NCI-H774 (cell line): ENCODE data around the gene QPCT.
"Not testable (repeated sequence)": the region's sequence is repeated elsewhere in the genome, so short reads cannot be mapped to it uniquely, and the experiment has no call there.

Source experiments
- DNase-seq: peaks from one replicate; lab custom pipeline; 2025; lab: John Stamatoyannopoulos, UW

QPCT gene

DNA sequence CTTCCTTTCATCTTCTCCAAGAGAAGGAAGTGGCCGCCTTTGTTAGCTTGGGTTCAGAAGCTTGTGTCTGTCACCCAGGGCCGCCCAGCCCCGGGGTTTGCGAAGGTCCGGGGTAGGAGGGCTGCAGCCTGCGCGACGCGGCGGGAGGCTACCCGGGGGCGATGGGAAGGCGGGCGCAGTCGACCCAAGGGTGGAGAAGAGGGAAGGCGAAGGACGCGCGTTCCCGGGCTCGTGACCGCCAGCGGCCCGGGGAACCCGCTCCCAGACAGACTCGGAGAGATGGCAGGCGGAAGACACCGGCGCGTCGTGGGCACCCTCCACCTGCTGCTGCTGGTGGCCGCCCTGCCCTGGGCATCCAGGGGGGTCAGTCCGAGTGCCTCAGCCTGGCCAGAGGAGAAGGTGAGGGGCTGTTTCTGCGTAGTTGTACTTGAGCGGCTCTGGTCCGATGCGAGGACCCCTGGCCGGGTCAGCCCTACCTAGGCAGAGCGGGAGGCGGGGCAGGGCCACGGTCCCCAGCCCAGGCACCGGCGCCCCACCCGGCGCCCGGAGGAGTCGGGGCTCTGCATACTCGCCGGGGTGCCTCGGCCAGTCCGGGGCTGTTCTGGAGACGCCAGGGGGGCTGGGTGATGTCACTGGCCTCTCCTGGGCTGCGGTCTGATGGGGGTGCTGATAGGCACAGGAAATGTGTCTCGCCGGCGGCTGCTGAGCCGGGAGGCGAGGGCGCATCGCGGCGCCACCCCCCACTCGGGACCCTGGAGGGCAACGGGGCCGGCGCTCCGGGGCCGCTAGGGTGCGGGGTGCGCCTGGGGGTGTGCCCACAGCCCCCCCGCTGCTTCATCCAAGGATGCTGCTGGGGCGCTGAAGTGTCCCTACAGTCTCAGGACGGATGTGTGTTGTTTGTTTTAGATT lies at the start of gene QPCT:
Gene QPCT (plus strand): TSS at position 178 of the 909 bp plus-strand sequence. CDS start 102 bp downstream, at position 280.
- peak; percentile 39 for DNase-seq

DNA sequence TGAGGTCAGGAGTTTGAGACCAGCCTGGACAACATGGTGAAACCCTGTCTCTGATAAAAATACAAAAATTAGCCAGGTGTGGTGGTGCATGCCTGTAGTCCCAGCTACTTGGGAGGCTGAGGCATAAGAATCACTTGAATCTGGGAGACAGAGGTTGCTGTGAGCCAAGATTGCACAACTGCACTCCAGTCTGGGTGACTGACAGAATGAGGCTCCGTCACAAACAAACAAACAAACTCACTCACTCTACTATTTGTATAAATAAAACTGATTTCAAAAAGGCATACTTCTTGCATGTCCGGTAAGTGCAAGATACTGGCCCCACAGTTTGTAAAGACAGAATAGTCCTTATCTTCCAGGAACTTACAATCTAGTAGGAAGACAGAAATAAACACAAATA lies 49.6 kb upstream of the QPCT start:
- DNase-seq, result not testable (repeated sequence)

DNA sequence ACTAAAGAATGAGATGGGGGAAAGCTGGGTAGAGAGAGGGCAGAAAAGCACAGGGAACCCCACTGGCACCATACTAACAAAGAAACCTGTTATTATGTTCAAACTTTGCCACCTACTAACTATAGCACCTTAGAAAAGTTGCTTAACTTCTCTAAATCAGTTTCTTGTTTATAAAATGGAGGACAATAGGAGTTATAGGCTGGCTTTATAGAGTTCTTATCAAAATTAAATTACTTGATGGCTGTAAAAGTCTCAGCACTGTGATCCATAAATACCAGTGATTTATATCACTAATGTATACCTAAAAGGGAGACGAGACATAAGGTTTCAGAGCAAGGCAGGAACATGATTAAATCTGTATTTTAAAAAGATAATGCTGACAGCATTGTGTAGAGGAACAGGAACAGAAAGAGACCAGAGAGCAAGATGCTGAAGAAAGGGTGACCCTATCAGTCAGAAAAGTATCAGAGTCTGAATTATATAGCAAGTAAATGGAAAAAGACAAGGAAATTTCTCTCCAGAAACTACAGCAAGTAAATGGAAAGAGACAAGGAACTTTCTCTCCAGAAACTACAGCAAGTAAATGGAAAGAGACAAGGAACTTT lies 48.9 kb upstream of the QPCT start:
- no peak for DNase-seq

DNA sequence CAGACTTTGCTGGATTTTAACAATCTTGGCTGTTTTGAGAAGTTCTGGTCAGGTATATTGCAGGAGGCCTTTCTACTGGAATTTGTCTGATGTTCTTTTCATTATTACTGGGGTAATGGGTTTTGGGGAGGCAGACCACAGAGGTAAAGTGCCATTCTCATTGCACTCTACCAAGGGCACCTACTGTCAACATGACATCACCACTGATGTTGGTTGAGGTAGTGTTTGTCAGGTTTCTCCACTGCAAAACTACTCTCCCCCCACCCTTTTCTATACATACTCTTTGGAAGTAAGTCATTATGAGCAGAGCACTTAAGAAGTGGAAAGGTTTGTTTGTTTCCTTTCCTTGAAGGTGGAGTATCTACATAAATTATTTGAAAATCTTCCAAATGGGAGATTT lies 46.8 kb upstream of the QPCT start:
- DNase-seq, result no peak

DNA sequence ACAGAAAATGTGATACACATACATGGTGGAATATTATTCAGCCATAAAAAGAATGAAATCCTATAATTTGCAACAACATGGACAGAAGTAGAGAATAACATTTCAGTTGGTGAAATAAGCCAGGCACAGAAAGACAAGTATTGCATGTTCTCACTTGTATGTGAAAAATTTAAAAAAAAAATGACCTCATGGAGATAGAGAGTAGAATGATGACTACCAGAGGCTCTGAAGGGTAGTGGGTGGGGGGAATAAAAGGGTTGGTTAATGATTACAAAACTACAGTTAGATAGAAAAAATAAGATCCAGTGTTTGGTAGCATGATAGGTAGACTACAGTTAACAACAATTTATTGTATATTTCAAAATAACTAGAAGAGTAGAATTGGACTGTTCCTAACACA lies 44.3 kb upstream of the QPCT start:
- no peak for DNase-seq

DNA sequence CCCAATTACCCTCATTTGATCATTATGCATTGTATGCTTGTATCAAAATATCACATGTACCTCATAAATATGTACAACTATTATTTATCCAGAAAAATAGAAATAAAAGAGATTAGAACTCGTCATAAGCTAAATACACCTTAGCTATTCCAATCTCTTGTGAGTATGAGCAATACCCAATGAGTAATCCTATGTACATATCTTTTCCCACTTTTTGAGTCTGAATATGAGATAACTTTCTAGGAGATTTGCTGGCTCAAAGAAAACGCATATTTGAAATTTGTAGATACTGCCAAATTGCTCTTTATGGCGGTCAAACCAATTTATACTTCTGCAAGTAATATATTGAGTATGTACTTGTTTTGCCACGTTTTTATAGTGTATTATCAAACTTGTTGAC lies 43.9 kb upstream of the QPCT start:
- DNase-seq, result no peak

DNA sequence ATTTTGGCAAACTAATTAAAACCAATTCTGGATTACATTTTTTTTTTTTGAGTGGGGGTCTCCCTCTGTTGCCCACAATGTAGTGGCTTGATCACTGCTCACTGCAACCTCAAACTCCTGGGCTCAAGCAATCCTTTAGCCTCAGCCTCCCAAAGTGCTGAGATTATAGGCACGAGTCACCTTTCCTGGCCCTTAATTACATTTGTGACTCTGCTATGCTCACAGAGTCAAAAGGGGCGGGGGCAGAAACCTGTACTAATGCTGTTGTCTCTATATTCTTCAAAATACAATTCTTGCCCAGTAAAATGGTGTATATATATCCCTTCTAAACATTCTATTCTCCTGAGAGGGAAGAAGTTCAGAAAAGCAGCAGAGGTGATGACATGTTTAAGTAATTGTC lies 43.0 kb upstream of the QPCT start:
- DNase-seq, result no peak

DNA sequence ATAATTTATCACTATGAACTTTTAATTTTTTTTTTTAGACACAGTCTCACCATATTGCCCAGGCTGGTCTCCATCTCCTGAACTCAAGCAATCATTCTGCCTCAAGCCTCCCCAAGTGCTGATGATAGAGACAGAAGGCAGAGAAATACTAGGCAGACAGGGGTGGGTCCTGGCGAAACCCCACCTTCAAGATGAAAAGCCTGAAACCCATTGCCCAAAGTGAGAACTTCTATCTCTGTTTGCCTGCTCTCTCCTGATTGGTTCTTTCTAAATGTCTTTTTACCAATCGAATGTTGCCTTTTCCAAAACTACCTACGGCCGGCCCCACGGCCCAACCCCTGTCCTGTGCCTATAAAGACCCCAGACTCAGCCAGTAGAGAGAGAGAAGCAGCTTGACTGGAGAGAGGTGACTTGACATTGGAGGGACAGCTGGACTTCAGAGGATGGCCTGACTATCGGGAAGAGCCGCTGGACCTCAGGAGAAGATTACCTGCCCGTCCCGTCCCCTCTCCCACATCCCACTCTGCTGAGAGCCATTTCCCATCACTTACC lies 41.7 kb upstream of the QPCT start:
- DNase-seq, result no peak

DNA sequence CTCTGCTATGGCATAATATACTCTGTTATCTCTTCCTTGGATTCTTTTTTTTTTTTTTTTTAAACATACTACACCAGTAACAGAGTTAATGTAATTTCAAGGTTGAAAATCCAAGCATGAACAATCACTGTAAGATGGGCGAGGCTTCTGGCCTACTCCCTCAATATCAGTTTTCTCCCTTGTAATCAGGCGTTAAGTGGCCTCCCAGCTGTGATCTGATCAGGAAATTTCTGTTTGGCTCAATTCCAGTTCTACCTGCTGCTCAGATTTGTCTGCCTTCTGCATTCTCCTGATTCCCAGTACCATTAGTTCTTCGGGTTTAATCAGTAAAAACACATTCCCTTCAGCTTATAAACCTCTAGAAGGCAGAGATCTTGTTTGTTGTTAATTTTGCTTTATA lies 38.4 kb upstream of the QPCT start:
- no peak for DNase-seq

DNA sequence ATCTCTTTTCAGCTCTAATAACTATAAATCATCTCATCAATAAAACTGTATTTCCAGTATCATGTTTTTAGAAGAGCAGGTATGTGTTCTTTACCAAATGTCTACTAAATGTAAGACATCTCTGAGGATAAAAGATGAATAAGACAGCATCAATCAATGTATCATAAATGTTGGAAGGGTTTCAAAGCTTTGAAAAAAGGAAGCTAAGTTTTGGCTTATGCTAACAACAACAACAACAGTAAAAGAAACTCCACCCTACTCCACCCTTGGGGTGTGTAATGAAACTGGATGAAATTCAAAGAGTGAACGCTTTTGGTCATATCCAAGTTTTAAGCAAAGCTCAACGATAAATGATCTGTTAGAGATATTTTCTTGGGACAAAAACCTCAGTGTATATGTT lies 36.9 kb upstream of the QPCT start:
- no peak for DNase-seq

DNA sequence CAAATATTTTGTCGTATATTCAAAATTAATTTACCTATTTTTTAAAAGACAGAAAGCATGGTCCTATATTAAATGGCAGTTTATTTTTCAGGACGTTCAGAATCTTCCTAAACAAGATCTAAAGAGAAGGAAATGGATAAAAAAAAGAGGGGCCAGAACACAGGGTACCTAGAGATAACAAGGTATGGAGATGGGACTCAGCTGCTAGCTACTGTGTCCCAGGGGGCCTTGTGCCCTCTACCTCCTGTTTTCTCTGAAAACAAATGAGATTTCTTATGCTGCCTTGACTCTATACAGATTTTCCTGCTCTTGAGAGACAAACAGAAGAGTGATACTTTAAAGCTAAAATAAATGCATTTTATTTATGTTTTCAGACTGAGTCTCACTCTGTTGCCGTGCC lies 29.1 kb upstream of the QPCT start:
- no peak for DNase-seq

DNA sequence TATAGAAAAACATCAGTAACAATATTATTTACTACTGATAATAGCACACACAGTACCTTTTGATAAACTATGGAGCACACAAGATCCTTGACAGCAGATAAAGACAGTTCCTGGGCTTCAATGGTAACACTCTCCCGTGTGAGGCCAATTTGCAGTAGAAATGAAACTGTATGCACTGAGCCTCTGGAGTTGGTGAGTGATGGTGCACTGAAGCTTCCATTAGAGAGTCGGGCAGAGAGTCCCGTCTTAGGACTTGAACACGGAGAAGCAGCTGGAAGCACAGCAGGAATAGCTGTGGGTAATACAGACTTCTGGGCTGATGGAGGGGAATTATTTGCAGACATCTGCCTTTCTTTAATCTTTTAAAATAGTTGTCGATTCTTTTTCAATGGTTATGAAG lies 28.2 kb upstream of the QPCT start:
- DNase-seq, result no peak

DNA sequence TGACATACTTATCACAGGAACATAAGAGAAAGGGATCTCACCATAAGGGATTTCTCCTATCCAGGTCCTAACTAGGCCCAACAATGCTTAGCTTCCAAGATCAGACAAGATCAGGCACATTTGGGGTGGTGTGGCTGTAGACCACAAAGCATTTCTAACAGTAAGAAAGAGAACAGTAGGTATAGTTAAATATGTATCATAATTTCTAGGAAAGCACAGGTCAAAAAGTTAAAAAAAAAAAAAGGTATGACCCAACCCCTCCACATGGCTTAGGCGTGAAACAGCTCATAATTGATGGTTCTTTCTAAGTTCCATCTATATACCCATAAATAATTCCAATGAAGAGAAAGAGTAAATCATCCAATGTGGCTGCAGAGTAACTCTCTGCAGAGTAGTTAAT lies 26.7 kb upstream of the QPCT start:
- no peak for DNase-seq

DNA sequence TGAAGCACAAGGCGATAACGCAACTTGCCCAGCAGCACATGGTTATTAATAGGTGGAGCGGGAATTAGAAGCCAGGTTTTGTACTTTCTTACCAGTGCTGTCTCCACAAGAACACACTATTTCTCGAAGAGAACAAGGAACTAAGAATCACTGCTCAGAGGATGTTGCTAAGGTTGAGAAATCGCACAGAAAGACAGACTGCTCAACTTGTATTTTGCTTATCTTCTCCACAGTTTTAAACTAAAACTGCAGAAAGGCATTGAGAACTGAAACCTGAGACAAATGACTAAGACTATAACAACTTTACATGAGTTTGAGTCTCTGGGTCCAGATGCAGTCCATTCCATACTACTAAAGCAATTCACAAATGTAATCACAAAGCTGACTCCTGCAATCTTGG lies 26.0 kb upstream of the QPCT start:
- DNase-seq, result no peak

DNA sequence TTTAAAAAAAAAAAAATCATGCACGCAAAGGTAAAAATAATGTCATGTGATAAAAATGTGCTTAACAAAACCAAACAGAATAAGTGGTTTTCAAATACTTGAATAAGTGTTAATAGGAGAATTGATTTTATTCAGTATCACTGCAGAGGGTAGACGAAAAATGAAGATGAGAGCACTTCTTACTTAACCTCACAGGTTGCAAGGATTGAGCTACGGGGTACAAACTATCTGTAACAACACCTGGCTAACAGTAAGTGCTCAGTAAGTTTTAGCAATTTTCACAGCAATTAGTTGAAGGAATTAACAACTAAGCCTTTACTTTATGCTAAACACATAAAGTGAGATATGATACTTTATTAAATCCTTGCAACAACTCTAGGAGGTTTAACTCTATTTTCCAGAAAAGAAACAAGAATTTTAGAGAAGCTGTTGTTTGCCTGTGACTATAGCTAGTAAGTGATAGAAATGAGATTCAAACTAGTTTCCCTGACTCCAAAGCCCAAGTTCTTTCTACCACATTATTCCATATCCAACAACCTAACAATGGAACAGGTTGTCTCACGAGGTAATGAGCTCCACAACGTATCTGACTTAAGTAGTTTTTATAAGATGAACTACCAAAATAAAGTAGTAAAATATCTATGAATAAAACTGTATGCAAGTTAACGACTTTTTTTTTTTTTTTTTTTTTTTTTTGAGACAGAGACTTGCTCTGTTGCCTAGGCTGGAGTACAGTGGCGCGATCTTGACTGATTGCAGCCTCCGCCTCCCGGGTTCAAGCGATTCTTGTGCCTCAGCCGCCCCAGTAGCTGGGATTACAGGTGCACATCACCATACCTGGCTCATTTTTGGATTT lies 24.4 kb upstream of the QPCT start:
- DNase-seq, result no peak

DNA sequence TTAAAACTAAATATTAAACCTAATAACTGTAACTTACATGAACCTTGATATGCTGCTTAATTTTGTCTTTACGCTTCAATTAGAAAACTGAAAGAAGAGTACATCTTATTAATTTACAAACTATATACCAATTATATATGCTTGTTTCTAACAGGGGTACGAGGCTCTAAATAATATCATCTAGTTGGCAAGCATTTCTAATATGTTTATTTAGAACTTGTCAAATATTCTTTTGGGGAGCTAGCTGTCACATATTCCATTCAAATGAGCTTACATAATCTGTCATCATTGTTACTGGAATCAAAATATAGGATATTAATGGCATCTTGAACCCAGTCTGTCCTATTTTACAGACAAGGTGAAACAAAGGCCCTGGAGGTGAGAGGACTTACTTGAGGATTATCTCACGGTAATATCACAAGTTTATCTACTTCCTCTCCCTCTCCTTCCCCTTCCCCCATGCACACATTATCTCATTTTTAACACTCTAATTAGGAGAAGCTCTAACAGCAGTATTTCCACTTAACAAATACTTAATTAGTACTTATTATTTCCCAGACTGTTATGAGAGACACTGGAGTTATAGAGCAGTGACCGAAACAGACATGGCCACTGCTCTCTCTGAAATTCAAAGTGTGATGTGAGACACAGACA lies 23.3 kb upstream of the QPCT start:
- DNase-seq, result no peak

DNA sequence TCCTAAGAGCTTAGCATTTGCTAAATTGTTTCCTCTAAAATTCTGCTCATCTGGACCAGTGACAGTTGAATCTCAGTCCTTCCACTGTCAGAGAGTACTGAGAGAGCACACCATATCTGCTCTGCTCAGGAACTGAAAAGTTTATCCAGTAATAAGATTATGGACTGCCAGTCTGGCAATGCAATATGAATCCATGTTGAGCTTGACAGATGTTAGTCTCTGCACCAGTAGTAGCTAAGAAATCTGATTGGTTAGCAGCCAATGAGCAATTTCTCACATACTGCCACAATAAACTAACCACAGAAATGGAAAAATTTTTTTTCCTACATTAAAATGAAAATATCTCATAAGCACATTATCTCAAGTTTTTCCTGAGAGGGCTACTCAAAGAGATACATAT lies 22.1 kb upstream of the QPCT start:
- no peak for DNase-seq

DNA sequence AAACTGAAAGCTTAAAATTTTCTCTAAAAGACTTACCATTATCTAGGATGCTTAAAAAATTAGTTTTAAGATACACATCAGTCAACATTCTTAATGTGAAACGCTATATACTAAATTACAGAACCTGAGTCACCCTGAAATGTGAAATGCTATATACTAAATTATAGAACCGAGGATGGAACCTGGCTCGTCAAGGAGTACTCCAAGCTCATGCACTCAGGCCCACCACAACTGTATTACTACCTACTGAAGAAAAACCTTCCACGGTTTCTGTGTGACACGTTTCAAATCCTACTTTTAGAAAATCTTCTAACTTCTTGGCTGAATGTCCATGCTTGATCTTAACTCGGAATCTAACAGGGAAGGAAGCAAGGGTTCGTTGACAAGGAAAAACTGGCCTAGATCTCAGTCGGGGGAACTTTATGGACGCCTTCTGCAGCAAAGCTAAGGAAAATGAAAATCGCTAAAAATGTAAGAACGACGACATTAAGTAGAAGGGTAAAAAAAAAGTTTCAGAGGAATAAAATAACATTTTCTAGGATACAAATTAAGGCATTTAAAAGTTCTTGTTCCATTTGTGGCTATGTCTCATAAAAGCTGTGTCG lies 21.2 kb upstream of the QPCT start:
- no peak for DNase-seq

DNA sequence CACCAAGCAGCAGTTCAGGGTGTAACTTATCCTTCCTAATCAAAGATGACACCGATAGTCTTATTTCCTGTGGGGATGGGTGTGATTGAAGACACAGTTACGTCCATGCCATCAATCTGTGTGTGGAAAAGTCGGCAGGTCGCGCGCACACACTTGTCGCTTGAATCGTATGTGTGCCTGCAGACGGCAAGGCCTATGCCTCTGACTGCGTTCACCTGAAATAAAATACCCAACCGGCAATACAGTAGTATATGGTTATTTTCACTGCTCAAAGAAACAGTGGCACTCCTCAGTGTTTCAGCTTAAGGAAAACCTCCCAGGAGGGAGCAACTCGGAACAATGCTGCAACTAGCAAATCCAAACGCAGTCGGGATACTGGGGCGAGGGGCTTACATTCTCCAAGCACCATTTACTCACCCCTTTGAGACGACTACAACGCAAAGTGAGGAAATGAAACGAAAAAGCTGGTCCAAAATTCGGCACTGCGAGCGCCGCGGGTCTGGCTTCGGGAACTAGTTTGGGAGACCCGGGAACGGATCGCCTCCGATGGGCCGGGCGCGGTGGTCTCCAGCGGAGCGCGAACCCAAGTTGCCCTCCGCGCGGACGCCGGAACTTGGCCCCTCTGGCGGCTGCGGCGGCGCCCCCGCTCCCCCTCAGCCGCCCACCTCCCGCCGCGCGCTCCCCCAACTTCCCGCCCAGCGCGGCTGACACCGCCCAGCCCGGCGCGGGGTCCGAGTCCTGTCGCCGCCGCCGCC lies 20.5 kb upstream of the QPCT start:
- no peak for DNase-seq

DNA sequence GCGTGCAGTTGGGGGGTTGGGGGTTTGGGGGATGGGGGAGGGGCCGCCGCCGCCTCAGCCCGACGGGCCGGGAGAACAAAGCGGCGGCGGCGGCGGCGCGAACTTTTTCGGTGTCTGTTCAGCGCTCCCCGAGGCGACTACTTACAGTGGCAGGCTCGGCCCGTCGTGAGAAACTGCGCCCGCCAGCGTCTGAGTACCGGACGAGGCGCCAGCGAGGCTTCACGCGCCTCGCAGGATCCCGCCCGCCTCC lies 20.0 kb upstream of the QPCT start:
- no peak for DNase-seq
